KG1 (cell line): ENCODE results near the gene ILDR2.
"Not testable (repeated sequence)": the region's sequence is repeated elsewhere in the genome, so short reads cannot be mapped to it uniquely, and the experiment has no call there.

Experiments used
- DNase-seq: peaks from one replicate; lab custom pipeline; 2025; lab: John Stamatoyannopoulos, UW

ILDR2 gene

GRCh38 chr1:166888373-166889111 lies 86.8 kb downstream of the ILDR2 start:
- DNase-seq: no peak

- no peak for DNase-seq
These were observed 90.4 kb downstream of the ILDR2 start for GRCh38 chr1:166884971-166885370.

- no peak for DNase-seq
These were observed 91.2 kb downstream of the ILDR2 start for GRCh38 chr1:166884040-166884642.

- DNase-seq: no peak
These were observed 92.4 kb downstream of the ILDR2 start for GRCh38 chr1:166882893-166883292.

- not testable (repeated sequence) for DNase-seq
These were observed 97.0 kb downstream of the ILDR2 start for GRCh38 chr1:166878173-166878917.

- no peak for DNase-seq
These were observed 98.9 kb downstream of the ILDR2 start for GRCh38 chr1:166876540-166876838.

- peak; percentile 94 for DNase-seq
These were observed 99.4 kb downstream of the ILDR2 start, which contains the start of gene TADA1 for GRCh38 chr1:166875734-166876539. TADA1 (minus strand) TSS chr1:166876264; CDS start chr1:166876233, 31 bp downstream.

GRCh38 chr1:166875302-166875733 lies 100.0 kb downstream of the ILDR2 start:
- DNase-seq: no peak

GRCh38 chr1:166874464-166874863 lies 100.9 kb downstream of the ILDR2 start:
- DNase-seq: no peak

GRCh38 chr1:166870584-166870983 lies 104.8 kb downstream of the ILDR2 start:
- DNase-seq: no peak

- DNase-seq: no peak
These were observed 105.8 kb downstream of the ILDR2 start for GRCh38 chr1:166869318-166870099.

- no peak for DNase-seq
These were observed 106.7 kb downstream of the ILDR2 start for GRCh38 chr1:166868639-166869038.

GRCh38 chr1:166865926-166866325 lies 109.4 kb downstream of the ILDR2 start:
- DNase-seq: no peak

- no peak for DNase-seq
These were observed 115.7 kb downstream of the ILDR2 start for GRCh38 chr1:166859597-166859996.

- DNase-seq: no peak
These were observed 116.5 kb downstream of the ILDR2 start for GRCh38 chr1:166858726-166859419.
